HG03457 (cell line): ENCODE measurements around the gene IFNG.

Source experiments
- ATAC-seq: cut with Tn5 transposase; IDR thresholded peaks from one replicate; pipeline ENCODE4 v1.9.1; 2021; ENCODE audit warnings: moderate number of reproducible peaks; ENCODE audit not compliant: unreplicated experiment

IFNG gene

DNA sequence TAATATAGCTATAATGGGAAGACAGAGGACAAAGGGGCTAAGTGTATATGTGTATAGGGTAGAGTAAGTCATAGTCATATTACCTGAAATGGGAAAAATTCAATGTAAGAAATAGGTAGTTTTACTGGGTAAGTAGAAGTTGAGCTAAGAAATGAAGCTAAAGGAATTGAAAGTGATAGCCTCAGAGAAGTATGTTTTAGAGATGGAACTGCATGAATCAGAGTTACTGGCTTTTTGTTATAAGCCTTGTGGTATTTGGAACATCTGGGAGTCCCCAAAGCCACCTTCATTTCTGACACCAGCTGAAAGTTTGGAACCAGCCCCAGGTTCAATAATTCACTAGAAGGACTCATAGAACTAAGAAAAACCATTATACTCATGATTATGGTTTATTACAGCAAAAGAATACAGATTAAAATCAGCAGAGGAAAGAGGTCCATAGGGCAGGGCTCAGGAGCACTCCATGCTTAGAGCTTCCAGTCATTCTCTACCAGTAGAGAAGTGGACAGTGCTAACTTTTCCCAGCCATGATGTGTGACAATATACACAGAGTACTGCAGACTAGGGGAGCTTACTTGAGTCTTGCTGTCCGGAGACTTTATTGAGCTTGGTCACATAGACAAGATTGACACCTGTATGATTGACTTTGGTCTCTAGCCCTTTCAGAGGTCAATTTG is 9.8 kb upstream of the IFNG start:
- ATAC-seq = no peak

DNA sequence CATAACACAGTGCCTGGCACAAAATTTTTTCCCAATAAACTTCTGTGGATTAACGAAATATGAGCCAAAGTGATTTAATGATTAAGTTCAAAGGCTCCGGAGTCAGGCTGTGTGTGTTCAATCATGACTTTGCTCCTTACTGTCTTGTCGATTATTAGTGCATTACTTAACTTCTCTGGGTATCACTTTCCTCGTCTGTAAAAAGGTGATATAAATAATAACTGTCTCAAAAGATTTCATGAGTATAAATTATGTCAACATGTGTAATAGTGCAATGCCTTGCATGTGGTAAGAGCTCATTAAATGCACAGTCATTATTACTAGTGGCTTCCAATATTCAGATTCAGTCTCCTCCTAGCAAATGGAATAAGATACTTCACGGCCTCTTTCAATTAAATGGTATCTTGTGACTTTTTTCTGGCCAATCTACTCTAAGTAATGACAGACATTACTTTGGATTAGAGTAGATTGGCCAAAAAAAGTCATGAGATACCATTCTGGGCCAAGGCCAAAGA is 6.8 kb upstream of the IFNG start:
- no peak for ATAC-seq

DNA sequence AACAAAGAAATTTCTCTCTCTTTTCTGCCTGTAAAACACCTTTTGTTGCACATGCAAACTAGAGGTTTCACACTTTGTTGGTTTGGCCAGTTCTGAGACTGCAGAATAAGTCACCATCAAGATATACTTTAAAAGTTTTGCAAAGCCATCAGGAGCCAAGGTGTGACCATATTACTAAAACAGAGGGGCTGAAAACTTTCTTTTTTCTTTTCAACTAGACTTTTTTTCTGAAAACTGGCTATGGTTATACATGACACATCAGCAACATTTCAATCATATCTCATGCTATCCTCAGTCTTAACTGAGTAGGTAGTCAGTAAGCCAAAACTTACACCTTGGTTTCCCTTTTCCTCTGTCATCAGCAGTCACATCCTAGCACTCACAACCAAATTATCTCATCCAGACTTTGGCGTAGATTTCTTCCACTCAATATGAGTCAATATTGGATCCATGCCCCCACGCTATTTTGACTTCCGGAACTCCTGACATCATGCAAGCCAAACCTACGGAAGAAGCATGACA is 4.1 kb upstream of the IFNG start:
- ATAC-seq = peak; percentile 75

DNA sequence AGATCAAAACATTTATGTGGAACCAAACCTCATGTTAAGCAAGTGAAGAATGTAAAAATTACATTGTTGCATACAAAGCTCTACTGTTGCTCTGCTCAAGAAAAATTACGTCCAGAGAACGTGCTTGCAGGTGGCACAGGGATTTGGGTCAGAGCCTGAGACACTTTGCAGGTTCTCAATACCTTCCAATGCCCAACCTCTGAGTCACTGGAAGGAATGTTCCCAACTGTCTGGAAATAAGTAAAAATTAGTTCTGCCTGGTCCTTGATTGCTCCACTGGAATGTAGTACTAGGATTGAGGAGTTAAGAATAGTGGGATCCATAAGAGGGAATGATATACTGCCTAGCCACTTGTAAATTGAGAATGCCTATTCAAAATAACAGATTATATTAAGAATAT is 2.8 kb upstream of the IFNG start:
- no peak for ATAC-seq

DNA sequence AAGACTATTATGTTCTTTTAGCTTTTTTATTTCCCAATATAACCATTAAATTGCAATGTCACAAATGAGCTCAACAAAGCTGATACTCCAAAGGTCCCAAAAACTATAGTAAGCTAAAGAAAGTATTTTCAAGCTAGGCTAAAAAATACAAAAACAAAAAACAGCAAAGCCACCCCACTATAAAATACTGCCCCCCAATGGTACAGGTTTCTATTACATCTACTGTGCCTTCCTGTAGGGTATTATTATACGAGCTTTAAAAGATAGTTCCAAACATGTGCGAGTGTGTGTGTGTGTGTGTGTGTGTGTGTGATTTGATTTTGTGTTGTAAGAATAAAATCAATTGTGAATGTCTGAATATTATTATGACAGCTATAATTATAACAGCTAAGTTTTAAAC is 1.1 kb downstream of the IFNG start:
- no peak for ATAC-seq

DNA sequence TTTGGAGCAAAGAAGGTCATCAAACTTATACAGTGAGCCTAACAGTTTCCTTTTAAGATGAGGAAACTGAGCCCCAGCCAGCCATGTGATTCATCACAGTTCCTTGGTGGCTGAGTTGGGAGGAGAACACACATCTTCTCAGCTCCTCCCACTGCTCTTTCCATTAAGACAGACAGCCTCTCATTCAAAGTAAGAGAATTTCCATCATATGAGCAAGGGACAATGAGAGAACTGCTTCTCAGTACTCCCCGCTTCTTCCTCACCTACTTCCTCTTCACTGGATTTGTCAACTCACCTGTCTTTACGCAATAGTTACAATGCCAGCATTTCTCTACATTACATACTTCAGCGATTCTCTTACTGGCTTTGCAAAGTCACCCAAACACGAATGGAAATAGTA is 2.2 kb downstream of the IFNG start:
- ATAC-seq = no peak

DNA sequence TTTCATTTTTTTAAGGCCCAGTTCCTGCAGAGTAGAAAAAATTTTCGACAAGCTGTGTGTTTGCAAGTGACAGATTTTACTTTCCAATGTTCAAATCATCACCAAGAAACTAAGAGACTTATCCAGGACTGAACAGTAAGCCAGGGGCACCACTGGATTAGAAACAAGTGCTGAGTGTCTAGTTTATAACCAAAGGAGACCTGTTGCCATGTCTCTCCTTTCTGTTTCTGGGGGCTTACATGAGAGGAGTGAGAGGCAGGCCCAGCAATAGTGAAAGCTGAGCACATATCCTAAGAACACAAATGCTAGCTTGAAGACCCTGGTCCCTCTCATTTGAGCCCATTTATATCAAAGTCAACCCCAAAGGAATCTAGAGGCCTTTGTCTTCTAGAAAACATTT is 2.9 kb downstream of the IFNG start:
- ATAC-seq = no peak

DNA sequence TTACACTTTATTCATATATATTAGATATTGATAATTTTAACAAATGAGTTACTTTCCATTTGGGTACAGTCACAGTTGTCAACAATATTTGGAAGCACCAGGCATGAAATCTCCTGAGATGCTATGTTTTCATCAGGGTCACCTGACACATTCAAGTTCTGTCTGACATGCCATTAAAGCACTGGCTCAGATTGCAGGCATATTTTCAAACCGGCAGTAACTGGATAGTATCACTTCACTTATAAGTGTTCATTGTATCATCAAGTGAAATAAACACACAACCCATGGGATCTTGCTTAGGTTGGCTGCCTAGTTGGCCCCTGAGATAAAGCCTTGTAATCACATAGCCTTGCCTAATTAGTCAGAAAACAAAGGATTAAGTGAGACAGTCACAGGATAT is 4.8 kb downstream of the IFNG start:
- no peak for ATAC-seq

DNA sequence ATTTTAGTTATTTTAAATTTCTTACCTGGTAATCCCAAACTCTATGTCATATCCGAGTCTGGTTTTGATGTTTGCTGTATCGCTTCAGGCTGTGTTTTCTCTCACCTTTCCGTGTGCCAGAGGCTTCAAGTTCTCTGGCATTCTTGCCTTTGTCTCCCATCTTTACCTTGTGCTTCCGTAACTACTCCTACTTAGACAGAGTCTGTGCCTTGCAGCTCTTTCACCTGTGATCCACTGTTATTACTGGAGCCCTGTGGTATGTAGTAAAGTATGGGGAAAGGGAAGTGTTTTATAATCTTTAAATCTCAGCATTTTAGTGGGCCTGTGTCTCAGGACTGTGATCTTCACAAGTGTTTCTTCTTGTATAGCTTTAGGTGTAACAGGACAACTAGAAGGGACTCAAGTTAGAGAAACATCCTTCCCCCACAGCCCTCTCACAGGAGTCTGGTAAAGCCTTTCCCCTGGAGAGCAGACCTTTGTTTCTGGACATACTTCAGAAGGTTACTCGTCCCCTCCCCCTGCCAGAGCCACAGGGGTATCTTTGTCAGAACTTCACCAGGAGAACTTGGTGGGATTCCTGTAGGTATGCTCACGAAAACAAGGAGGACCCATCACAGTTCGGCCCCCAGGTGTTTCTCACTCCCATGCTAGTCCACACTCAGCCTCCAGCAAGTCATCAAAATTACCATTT is 11.1 kb downstream of the IFNG start:
- ATAC-seq = no peak

DNA sequence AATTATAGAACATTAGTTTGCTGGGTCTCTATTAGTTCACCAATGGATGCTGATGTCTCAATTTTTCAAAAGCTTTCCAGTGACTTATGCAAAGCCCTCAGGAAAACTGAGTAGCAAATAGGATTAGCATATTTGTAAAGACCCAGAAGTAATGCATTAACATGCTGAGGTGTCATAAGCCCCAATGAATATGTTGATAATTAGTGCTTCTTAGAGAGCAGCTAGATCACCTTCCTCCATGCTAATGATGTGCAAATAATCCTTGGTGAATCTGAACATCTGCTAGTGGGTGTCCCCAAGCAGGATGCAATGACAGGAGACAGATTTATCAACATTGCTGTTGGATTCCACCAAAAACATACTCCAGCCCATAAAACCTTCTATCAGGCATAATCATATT is 19.0 kb downstream of the IFNG start:
- no peak for ATAC-seq

DNA sequence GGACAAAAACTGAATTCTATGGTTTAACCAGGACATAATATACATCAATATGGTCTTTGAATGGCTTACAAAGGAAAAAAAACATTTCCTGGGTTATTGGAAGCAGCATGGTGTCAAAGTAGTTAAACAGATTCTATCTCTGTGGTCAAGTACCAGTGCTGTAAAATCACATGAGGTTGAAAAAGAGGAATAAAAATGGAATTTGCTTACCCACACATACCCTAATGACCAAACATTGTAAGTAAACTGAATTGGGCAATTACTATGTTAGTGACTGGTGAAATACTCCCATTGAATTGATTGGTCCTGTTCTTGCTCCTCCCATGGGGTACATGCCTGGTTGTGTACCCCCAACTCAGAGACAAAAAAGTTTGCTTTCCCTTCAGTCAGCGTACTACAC is 19.6 kb downstream of the IFNG start:
- ATAC-seq = no peak

DNA sequence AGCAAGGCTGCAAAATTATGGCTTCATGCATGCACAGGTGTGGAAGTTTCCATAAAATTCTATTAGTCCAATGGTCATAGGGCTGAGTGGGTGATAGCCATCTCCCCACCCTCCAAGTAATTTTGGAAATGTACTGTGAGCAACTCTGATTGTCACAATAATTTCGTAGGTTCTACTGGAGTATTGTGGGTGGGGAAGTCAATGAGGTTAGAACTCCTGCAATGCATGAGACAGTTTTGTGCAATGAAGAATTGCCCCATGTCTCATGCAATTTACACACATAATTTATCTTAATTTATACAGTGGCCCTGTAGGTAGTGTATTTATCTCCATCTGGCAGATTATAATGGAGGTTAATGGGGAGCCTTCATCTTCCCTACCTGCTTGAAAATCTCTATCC is 20.5 kb downstream of the IFNG start:
- ATAC-seq = no peak

DNA sequence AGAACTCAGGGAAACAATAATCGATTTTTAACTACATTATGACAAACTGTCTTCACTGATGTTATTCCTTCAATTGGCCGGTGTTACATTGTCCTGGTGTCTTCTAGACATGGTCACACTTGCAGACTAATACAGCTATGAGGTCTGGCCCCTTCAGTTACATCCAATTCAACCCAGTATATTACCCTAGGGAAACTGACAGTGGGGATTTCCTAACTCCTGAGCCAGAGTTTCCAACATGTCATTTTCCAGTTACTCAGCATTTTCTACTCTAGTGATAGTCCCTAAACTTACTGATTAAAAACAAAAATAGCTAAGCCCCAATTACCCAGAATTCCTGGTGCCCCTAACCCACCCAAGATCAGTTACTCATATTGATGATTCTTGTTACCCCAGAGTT is 21.1 kb downstream of the IFNG start:
- no peak for ATAC-seq

DNA sequence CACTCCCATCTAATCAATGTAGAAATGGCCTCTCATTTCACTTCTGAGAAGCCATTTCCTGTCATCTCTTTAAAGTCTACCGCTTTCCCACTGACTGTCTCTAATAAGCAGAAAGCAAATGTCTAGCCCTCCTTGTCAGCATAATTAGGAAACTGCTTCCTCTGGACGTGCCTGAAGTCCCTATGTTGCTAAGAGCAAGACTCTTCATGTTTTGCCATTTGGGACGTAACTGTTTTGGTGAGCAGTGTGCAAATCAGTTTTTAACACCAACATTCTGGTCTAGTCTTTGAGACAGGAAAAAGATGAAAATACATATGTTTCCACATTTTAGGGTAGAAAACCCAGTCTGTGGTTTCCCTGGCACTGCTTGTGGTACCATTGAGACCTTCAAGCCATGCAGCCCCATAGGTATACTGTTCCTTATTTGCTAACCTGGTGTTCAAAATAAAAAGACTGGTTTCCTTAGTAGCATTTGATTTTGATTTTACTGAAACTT is 22.2 kb downstream of the IFNG start:
- no peak for ATAC-seq

DNA sequence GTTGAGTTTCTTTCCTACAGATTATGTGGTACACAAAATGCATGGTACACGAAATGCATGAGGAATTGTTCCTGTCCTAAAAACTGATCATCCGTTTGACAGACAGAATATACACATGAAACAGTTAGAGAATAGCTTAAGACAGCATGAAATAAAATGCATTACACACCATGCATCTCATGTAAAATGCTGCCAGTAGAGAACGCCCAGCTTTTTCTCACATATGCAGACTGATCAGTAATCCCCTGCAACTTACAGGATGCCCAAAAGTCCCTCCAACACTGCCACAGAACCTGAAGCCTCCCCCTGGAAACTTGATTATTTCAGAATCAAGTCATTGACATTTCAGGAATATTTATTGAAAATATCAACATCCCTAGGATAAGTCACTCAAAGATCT is 24.0 kb downstream of the IFNG start:
- no peak for ATAC-seq

DNA sequence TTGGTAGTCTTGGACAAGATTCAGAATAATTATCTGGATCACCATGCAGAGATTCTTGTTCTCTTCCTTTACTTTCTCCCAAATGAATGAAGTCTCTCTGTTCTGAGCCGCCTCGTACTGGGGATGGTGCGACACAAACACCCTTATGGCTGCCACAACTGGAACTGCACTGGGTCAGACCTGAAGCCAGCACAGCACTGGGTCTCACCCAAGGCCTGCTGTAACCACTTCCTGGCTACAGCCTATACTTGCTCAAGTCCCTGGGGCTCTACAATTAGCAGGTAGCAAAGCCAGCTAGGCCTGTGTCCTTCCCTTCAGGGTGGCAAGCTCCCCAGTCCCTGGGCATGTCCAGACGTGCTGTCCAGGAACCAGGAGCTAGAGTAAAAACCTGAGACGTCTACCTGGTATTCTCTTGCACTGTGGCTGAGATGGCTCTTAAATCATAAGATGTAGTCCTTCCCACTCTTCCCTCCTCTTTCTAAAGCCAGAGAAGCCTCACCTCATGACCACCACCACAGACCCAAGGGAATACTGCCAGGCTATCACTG is 27.6 kb downstream of the IFNG start:
- no peak for ATAC-seq

DNA sequence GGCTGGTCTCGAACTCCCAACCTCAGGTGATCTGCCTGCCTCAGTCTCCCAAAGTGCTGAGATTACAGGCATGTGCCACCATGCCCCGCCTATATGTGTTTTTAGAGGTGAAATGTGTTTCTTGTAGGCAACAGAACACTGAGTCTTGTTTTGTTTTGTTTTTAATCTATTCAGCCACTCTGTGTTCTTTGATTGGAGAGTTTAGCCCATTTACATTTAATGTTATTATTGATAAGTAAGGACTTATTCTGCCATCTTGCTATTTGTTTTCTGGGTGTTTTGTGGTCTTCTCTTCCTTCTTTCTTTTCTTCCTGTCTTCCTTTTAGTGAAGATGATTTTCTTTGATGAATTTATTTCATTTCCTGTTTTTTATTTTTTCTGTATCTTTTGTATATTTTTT is 29.6 kb downstream of the IFNG start:
- no peak for ATAC-seq

DNA sequence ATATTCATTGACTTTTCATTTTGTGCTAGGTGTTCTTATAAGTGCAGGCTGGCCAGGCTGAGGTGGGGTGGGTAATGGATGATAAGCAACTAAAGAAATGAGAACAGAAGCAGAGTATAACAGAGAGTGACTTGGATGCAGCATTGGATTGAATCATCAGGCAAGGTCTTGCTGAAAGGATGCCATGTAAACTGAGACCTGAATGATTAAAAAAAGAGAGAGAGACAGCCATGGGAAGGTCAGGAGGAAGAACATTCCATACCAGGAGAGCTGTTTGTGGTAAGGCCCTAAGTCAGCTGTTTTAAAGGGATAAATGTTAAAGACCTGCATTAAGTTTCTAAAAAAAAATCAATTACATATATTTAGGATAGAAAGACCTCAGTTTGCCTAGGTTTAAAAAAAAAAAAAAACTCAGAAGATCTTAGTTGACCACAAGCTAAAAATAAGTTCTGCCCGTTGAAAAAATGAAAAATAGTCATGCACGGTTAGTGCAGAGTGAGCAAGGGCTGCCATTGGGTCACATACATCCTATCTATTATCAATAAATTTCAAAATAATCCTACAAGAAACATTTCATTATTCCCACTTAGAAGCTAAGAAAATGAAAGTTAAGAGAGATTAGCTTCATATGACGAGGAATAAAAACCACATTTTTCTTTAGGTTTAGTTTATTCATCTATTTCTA is 37.2 kb downstream of the IFNG start:
- no peak for ATAC-seq

DNA sequence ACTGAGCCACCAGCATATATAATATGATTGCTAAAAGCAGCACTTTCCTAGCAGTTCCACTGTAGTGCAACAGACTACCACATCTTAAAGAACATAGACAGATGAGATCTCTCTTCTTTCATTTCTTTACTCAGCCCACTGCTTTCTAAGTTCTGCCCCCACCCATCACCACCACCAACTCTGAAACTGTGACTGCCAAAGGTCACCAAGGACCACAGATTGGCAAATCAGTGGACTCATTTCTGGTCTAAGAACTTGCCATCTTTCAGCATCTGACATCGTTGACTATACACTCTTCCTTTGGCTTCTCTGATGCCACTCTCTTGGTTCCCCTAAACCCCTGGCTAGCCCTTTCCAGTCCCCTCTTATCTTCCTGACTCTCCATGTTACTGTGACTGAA is 38.4 kb downstream of the IFNG start:
- ATAC-seq = no peak

DNA sequence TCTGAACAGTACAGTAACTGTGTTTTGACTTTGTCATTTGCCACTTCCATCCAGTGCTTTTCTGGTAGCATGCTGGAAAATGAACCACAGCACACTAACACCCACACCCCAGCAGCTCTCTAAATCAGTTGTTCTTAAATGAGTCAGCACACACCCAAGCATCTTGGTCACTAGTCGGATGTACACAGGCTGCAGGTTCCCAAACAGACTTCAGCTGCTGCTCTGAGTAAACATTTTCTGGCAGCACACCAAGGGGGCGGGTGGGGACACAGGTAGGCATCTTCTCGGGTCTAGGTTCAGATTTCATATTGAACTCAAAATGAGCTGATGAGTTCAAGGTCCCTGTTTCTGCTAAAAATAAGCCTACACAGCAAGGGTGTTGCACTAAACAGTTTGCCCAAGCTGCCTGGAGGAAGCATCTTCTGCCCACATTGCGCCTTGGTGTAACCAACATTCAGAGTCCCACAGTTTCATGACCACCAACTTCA is 39.8 kb downstream of the IFNG start:
- peak; percentile 87 for ATAC-seq

DNA sequence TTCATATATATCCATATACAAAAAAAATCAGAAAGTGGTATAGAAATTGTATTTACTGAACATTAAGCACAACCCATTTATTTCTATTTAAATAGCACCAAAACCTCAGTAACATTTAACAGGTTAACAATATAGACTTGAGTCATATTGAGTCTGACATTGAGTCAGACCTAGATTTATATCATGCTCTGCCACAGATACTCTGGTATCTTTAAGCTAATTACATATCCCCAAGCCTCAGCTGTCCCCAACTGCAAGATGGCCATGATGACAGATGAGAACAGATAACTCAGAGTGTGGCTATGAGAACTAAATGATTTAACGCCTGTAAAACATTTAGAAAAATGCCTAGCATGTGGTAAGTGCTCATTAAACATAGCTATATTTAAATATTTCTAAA is 40.3 kb downstream of the IFNG start:
- peak; percentile 56 for ATAC-seq
